CD4-positive, CD25-positive, alpha-beta regulatory T cell (primary cell): ENCODE measurements around the gene CTPS1. TPM values are rescaled to one million over a fixed set of nuclear protein-coding genes. Genes with fewer than 3 reads are reported as not detected.
A peak's percentile ranks its signal among the peaks of the same experiment; 100 is the strongest.

ENCODE experiments used
- ATAC-seq, 2 donors: fragments of 150-1000 bp; cut with Tn5 transposase; one replicate each; pipeline ENCODE4 v1.10.0; 2021; ENCODE audit warnings: low read depth in 2 of 2, moderate number of reproducible peaks in 2 of 2, moderate library complexity in 1 of 2
- DNase-seq, 3 donors: peaks; one replicate each; pipeline versions ENCODE4 v3.0.0 to v3.0.0-alpha.2; 2012 to 2022; ENCODE audit warnings: mixed read lengths in 1 of 3
- H3K27ac ChIP-seq: one replicate; pipeline ENCODE4 v1.7.0; 2013; ENCODE audit warnings: mild to moderate bottlenecking, low read length; ENCODE audit not compliant: insufficient read depth, poor library complexity, severe bottlenecking
- H3K27me3 ChIP-seq: one replicate; pipeline ENCODE4 v1.7.0; 2013; ENCODE audit warnings: low read length; ENCODE audit not compliant: control insufficient read depth, insufficient read depth
- H3K36me3 ChIP-seq: one replicate; pipeline ENCODE4 v1.7.0; 2013; ENCODE audit warnings: mild to moderate bottlenecking, low read length, moderate library complexity; ENCODE audit not compliant: control insufficient read depth, insufficient read depth
- H3K4me1 ChIP-seq: 2 replicates; pipeline ENCODE4 v1.7.0; 2013; ENCODE audit warnings: mild to moderate bottlenecking, low read length; ENCODE audit not compliant: insufficient read depth, control insufficient read depth, poor library complexity, severe bottlenecking
- H3K4me3 ChIP-seq: one replicate; pipeline ENCODE4 v1.7.0; 2013; ENCODE audit warnings: low read depth, mild to moderate bottlenecking, low read length, moderate library complexity
- H3K9me3 ChIP-seq, 2 experiments: 1 replicate in 1 of 2; 2 replicates in 1 of 2; pipeline ENCODE4 v1.7.0; 2013; ENCODE audit warnings: low read length in 2 of 2, mild to moderate bottlenecking in 1 of 2, moderate library complexity in 1 of 2; ENCODE audit not compliant: control insufficient read depth in 2 of 2
- H3K27ac Mint-ChIP-seq, 3 donors: one replicate each; pipeline ENCODE4 v1.8.0; 2020 to 2022; ENCODE audit warnings: mild to moderate bottlenecking in 3 of 3, mixed read lengths in 3 of 3, moderate library complexity in 2 of 3
- H3K27me3 Mint-ChIP-seq: one replicate; pipeline ENCODE4 v1.8.0; 2022; ENCODE audit warnings: mild to moderate bottlenecking, mixed read lengths
- H3K36me3 Mint-ChIP-seq: one replicate; pipeline ENCODE4 v1.8.0; 2020; ENCODE audit warnings: mixed read lengths
- H3K4me1 Mint-ChIP-seq, 4 donors: one replicate each; pipeline ENCODE4 v1.8.0; 2020 to 2022; ENCODE audit warnings: mixed read lengths in 4 of 4, mild to moderate bottlenecking in 1 of 4
- H3K4me3 Mint-ChIP-seq, 4 donors: one replicate each; pipeline ENCODE4 v1.8.0; 2020 to 2022; ENCODE audit warnings: mild to moderate bottlenecking in 4 of 4, mixed read lengths in 4 of 4, moderate library complexity in 3 of 4
- H3K9me3 Mint-ChIP-seq, 7 donors: one replicate each; pipeline ENCODE4 v1.8.0; 2020 to 2022; ENCODE audit warnings: mixed read lengths in 7 of 7, mild to moderate bottlenecking in 3 of 7, moderate library complexity in 2 of 7
- polyA plus RNA-seq, 4 donors: library from polyadenylated mRNA; unstranded; fragments of 300-500 nt; fragmentation: Illumina TruSeq; gene quantifications; one replicate each; pipeline ENCODE4 v1.2.3, GENCODE V29; 2021
- total RNA-seq: library from RNA; stranded (reverse); gene quantifications from one replicate; pipeline ENCODE4 v1.2.3, GENCODE V29; 2022

Gene CTPS1
- total and polyA plus RNA-seq, 5 donors from 2014 or later: 12.5 to 42.5 (median 13.5) TPM

DNA sequence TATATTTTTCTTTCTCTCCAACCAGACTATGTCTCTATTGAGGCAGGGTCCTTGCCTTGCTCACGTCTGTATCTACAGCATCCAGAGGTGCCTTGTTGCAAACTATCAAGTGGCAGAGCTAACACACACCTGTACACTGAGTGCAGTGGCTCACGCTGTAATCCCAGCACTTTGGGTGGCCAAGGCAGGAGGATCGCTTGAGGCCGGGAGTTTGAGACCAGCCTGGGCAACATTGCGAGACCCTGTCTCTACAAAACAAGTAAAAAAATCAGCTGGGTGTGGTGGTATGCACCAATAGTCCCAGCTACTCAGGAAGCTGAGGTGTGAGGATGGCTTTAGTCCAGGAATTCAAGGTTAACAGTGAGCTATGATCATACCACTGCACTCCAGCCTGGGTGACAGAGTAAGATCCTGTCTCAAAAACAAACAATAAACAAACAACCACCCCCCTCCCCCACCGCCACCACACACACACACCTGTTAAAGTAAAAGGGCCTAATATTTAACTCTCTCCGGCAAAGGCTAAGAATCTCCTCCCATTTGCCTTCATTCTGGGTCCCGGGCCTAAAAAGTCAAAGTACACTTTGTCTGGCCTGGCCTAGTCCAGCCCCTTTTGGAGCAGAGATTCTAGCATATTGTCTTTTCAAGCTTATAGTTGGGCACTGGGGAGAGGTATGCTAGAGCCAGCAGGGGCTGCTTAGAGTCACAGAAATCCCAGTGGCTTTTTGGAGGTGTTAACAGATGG, 51.5 kb downstream of the CTPS1 start:
- H3K36me3 ChIP-seq: peaks cover 45% of the 10 kb centered on the region
- H3K9me3 ChIP-seq: no peaks in the 10 kb centered on the region
- DNase-seq: no peak
- H3K4me1 ChIP-seq: no peaks in the 10 kb centered on the region
- H3K27me3 ChIP-seq: no peaks in the 10 kb centered on the region
- no peaks in the 10 kb centered on the region for H3K27me3 Mint-ChIP-seq
- H3K4me3 ChIP-seq: no peak overlapping the region
- no peak overlapping the region for H3K27ac ChIP-seq
- peaks cover 35% of the 10 kb centered on the region for H3K36me3 Mint-ChIP-seq
- H3K4me1 Mint-ChIP-seq: peaks cover 0 to 6% (median 6%) of the 10 kb centered on the region in 4 donors
- peaks cover 0 to 2% (median 0%) of the 10 kb centered on the region in 7 donors for H3K9me3 Mint-ChIP-seq
- ATAC-seq: no peak
- H3K27ac Mint-ChIP-seq: no peak overlapping the region
- H3K4me3 Mint-ChIP-seq: no peak overlapping the region

DNA sequence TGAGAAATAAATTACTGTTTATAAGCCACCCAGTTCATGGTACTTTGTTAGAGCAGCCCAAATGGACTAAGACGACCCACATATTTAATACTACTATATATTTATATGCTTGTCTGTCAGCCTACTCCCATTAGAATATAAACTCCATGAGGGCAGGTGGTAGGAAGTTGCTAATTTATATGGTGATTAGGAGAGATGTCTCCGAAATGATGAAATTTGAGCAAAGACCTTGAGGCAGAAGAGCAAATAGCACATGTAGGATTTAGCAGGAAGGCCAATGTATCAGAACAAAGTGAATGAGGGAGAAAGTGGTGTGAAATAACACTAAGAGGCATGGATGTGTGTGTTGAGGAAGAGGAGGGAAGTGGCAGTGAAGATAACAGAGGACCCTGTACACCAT, 52.7 kb downstream of the CTPS1 start:
- no peak for ATAC-seq
- Histone ChIP-seq H3K27ac (no peak overlapping the region), H3K4me3 (no peak overlapping the region), H3K27me3 (no peaks in the 10 kb centered on the region), H3K36me3 (peaks cover 56% of the 10 kb centered on the region), H3K4me1 (no peaks in the 10 kb centered on the region), H3K9me3 (no peaks in the 10 kb centered on the region)
- H3K36me3 Mint-ChIP-seq: peaks cover 35% of the 10 kb centered on the region
- no peaks in the 10 kb centered on the region for H3K27me3 Mint-ChIP-seq
- DNase-seq: no peak
- peaks cover 0 to 2% (median 0%) of the 10 kb centered on the region in 4 donors for H3K4me1 Mint-ChIP-seq
- H3K27ac Mint-ChIP-seq: peak overlapping the region in 2 of 3 donors; percentile 4 to 60
- H3K9me3 Mint-ChIP-seq: peaks cover 0 to 2% (median 0%) of the 10 kb centered on the region in 7 donors
- no peak overlapping the region for H3K4me3 Mint-ChIP-seq

DNA sequence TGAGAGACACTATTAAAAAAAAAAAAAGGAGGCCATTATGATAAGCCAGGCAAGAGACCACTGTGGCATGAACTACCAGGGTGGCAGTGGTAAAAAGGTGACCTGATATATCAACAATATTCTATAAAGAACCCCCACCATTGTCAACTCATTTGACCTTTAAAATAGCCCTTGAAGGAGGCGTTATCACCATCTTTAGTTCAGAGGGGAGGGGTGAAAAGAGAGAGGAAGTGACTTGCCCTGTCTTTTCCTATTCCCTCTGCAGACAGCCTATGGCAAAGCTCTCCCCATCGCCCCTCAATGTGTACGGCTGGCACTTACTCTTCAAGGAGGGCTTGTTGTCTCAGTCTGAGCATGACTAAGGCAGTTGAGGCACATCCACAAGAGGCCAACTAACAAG, 53.8 kb downstream of the CTPS1 start:
- Histone ChIP-seq H3K4me3 (no peak overlapping the region), H3K27me3 (no peaks in the 10 kb centered on the region), H3K9me3 (no peaks in the 10 kb centered on the region), H3K27ac (no peak overlapping the region), H3K36me3 (peaks cover 52% of the 10 kb centered on the region), H3K4me1 (no peaks in the 10 kb centered on the region)
- DNase-seq (no peak), ATAC-seq (no peak)
- Mint-ChIP-seq H3K9me3 (peaks cover 0 to 2% (median 0%) of the 10 kb centered on the region in 7 donors), H3K27me3 (no peaks in the 10 kb centered on the region), H3K4me3 (no peak overlapping the region), H3K27ac (peak overlapping the region in 1 of 3 donors; percentile 74), H3K36me3 (peaks cover 29% of the 10 kb centered on the region), H3K4me1 (peaks cover 0 to 2% (median 0%) of the 10 kb centered on the region in 4 donors)

DNA sequence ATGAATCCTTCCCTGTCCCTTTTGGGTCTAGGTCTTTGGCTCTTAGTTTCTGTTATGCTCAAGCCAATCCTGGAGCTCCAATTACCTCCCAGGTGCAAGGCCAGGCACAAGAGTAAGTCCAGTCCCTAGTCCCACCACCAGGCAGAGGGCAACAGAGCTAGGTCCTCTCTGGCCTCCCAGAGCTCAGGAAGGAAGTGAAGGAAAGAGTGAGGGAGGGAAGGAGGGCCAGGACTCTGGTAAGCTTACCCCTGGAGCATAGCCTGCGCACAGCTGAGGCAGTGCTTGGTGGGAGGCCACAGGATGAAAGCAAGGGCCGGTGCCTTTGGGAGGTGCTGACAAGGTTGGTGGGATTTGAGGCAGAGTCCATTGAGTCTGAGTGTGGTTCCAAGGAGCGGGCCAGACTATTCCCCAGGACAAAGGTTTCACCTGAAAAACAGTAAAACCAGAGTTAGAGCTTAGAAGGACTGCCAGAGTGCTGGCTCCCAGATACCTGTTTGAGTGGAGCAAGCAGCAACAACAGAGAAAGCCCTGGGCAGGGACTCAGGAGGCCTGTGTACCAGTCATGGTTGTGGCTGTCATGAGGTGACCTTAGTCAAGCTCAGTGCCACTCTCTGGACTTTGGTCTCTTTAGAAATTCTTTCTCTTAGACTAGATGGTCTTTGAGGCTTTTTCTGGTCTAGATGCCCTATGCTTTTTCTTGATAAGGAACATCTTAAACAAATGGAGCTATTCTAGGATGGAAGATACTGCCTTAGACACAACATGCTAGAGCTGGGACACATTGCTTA, 57.8 kb downstream of the CTPS1 start:
- peaks cover 22% of the 10 kb centered on the region for H3K36me3 Mint-ChIP-seq
- no peak overlapping the region for H3K27ac Mint-ChIP-seq
- Histone ChIP-seq H3K9me3 (no peaks in the 10 kb centered on the region), H3K27me3 (no peaks in the 10 kb centered on the region), H3K27ac (no peak overlapping the region), H3K4me1 (no peaks in the 10 kb centered on the region), H3K36me3 (peaks cover 42% of the 10 kb centered on the region), H3K4me3 (no peak overlapping the region)
- ATAC-seq (no peak), DNase-seq (no peak)
- peaks cover 0 to 2% (median 0%) of the 10 kb centered on the region in 4 donors for H3K4me1 Mint-ChIP-seq
- no peaks in the 10 kb centered on the region for H3K27me3 Mint-ChIP-seq
- peaks cover 0 to under 1% (median 0%) of the 10 kb centered on the region in 7 donors for H3K9me3 Mint-ChIP-seq
- H3K4me3 Mint-ChIP-seq: no peak overlapping the region

DNA sequence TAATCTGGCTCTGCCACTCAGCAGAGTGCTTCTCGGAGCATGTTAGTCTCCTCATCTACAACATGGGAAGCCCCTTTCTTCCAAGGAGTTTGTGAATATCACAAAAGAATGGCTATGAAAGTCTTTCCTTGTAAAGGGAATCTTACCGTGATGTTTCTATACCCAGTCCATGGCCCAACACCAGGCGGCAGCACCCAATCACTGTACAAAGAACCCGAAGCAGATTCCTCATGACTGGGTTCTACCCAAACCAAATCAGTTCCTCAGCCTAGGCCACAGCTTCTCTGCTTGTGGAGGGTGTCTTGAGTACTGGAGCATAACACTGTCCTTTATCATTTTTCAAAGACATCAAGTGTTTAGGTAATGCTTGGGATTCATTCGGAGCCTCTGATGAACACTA, 58.6 kb downstream of the CTPS1 start:
- H3K4me1 ChIP-seq: no peaks in the 10 kb centered on the region
- no peaks in the 10 kb centered on the region for H3K9me3 ChIP-seq
- DNase-seq: no peak
- peaks cover 36% of the 10 kb centered on the region for H3K36me3 ChIP-seq
- Mint-ChIP-seq H3K27ac (no peak overlapping the region), H3K27me3 (no peaks in the 10 kb centered on the region), H3K4me3 (no peak overlapping the region), H3K9me3 (no peaks in the 10 kb centered on the region), H3K36me3 (peaks cover 22% of the 10 kb centered on the region), H3K4me1 (peaks cover 0 to 2% (median 0%) of the 10 kb centered on the region in 4 donors)
- ATAC-seq: no peak
- H3K27me3 ChIP-seq: no peaks in the 10 kb centered on the region
- no peak overlapping the region for H3K27ac ChIP-seq
- H3K4me3 ChIP-seq: no peak overlapping the region

DNA sequence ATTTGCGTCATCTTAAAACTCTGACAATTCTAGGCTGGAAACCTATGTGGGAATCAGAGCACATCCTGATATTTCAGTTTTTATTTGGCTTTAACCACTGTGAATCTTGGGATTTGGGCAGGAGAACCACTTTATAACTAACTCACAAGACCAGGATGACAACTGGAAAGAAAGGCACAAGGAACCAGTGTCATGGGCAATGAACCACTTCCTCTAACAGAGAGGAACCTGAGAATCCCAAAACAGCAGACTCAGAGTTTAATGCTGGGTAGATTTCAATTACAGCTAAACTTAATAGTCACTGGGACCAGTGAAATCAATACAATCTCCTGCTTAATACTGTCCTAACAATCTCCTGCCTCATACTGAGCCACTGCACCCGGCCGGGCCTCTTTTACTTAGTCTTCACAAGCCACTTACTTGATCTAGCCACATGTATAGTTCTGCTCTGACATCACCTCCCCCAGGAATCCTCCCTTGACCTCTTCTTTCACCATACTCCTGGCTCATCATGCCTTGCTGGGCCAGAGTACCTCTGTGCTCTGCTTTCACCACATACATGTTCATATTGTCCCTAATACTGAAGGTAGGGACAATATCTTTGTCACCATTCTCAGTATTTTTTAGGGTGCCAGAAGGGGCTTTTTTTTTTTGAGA, 62.2 kb downstream of the CTPS1 start:
- peaks cover 29% of the 10 kb centered on the region for H3K36me3 ChIP-seq
- no peak overlapping the region for H3K4me3 Mint-ChIP-seq
- no peak overlapping the region for H3K27ac Mint-ChIP-seq

DNA sequence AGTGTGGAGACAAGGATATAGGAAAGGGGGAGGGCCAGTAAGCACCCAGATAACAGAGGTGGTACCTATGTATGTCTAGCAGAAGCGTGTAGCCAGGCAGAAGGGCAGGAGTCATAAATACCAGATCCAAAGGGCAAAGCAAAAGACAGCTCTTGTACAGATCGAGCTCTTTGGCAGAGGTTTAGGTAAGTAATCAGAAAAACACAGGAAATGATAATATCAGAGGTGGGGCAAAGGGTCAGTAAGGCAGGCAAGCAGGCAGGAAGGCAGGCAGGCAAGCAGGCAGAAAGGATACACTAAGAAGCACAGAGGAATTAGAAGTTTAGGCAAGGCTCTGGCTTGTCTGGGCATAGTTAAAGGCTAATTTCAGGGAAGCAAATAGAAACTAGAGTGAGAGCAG, 64.7 kb downstream of the CTPS1 start:
- Mint-ChIP-seq H3K4me3 (no peak overlapping the region), H3K27me3 (no peaks in the 10 kb centered on the region), H3K4me1 (peaks cover 8 to 15% (median 14%) of the 10 kb centered on the region in 4 donors), H3K27ac (peak overlapping the region in 2 of 3 donors; percentile 68 to 70), H3K36me3 (peaks cover 50% of the 10 kb centered on the region), H3K9me3 (no peaks in the 10 kb centered on the region)
- ATAC-seq (peak in 1 of 2 donors; percentile 58), DNase-seq (peak in 1 of 3 donors; percentile 60)
- peaks cover 23% of the 10 kb centered on the region for H3K36me3 ChIP-seq
- H3K27me3 ChIP-seq: no peaks in the 10 kb centered on the region
- no peak overlapping the region for H3K4me3 ChIP-seq
- no peak overlapping the region for H3K27ac ChIP-seq
- peaks cover 9% of the 10 kb centered on the region for H3K4me1 ChIP-seq
- no peaks in the 10 kb centered on the region for H3K9me3 ChIP-seq

More for the DNA sequence above, 62.2 kb downstream of the CTPS1 start:
- Mint-ChIP-seq H3K4me1 (peaks cover 8 to 13% (median 9%) of the 10 kb centered on the region in 4 donors), H3K9me3 (no peaks in the 10 kb centered on the region), H3K27me3 (no peaks in the 10 kb centered on the region), H3K36me3 (peaks cover 34% of the 10 kb centered on the region)
- H3K4me3 ChIP-seq: no peak overlapping the region
- no peak for DNase-seq
- H3K27me3 ChIP-seq: no peaks in the 10 kb centered on the region
- no peaks in the 10 kb centered on the region for H3K9me3 ChIP-seq
- H3K27ac ChIP-seq: no peak overlapping the region
- ATAC-seq: no peak
- peaks cover 9% of the 10 kb centered on the region for H3K4me1 ChIP-seq
